Dermis microvascular lymphatic vessel endothelial cell (primary cell): ENCODE data around the gene PEPD. TPM values are rescaled to one million over a fixed set of nuclear protein-coding genes. Genes with fewer than 3 reads are reported as not detected.

Source experiments
- DNase-seq, 2 donors: peaks; one replicate each; pipeline versions ENCODE4 v3.0.0 to v3.0.0-alpha.2; 2010; ENCODE audit warnings: low read depth in 2 of 2
- total RNA-seq: library from RNA; depleted of rRNA; stranded (reverse); fragments of >200 nt; gene quantifications from 2 replicates; pipeline ENCODE4 v1.2.1, GENCODE V29; 2014

The PEPD gene
- total RNA-seq, 1 donor from 2014 or later, result 57.6 TPM

DNA sequence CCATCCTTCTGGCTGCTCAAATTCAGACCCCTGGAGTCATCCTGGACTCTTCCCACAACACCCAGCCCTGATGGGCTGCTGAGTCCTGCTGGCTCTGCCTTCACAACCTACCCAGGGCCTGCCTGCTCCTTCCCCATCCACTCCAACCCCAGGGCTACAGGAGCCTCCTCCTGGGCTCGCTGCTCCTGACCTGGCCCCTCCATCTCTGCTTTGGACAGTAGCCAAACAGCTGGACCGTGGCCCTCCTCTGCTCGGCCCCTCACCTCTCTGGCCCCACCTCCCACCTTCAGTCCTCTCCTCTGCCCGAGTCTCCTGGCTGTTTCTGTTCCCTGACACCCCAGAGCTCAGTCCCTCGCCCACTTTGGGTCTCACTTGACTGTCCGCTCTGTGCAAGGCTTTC, 81.3 kb downstream of the PEPD start:
- DNase-seq, result no peak

- DNase-seq, result no peak
Observed at GRCh38 chr19:33438987-33439781, 82.4 kb downstream of the PEPD start.

DNA sequence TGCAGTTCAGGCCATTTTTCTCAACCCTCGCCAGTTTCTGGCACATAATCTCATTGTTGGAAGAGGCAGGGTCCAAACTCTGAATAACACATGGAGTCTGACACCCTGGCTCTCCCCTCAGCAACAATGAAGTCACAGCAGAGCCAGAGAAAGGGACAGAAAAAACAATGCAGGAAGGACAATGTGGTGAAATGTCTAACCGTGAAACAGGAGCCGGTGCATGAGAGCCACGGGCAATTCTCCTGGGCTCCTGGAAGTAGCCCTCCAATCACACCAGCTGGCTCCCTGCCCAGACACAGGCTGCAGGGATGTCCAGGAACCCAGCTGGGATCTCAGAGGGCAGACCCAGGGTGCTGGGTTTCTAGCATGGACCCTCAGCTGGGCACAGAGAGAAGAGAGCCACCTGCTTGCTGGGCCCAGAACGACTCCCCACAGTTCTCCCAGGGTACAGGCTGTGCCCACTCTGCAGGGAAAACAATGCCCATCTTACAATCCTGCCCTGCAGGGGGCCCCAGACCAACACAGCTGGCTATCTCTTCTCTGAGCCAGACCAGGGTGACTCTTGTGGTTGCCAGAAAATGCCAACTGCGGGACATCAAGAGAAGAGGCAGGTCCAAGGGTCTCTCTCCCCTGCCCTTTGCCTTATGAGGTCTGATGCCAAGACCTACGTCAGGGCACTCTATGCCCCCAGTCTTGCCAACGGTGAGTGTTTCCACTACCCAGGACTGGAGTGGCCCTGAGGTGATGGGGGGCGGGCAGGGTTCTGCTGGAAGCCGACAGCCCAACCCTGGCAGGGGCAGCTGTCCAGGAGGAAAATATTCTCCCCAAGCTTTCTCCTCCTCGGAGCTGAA, 83.5 kb downstream of the PEPD start:
- DNase-seq, result peak in 1 of 2 donors; percentile 24

GRCh38 chr19:33437393-33437820, 84.2 kb downstream of the PEPD start:
- DNase-seq, result no peak

DNA sequence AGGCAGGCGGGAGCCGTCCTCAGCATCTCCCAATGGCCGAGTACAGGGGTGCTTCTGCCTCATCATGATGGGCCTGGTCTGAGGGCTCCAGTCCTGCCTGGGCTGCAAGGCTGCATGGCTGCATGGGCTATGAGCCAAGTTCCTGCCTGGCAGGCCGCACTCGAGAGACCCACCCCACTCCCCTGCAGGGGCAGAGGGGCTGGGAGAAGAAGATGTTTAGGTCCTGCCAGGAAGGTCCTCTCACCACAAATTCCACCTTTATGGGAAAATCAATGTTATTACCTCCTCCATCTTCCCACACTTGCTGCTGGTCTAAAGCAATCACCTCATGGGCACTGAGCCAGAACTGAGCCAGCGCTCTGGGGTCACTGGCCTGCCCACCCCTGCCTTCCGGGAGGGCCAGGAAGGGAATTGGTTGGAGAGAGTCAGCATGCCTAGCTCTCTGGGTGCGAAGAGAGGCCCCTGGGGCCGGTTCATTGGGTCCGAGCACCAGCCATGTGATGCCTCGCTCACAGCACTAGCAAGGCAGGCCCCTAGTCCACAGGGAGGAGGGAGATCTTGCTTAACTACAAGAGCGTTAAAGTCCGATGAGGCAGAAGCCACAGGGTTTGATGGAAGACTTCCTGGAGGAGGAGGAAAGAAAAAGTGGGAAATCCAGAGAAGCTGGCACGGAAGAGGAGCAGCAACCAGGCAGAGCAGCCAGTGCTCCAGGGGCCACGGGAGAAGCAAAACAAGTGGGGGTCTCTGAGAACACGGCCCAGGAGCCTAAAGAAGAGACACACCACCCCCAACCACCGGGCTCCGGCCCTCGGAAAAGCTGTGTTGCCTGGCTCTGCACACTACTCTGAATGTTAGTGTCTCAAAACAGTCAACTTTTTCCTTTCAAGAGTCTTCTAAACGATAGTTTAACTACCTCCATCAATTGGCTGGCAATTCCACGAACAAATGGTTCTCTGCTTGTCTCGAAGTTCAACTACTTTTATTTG, 84.9 kb downstream of the PEPD start:
- DNase-seq, result no peak

DNA sequence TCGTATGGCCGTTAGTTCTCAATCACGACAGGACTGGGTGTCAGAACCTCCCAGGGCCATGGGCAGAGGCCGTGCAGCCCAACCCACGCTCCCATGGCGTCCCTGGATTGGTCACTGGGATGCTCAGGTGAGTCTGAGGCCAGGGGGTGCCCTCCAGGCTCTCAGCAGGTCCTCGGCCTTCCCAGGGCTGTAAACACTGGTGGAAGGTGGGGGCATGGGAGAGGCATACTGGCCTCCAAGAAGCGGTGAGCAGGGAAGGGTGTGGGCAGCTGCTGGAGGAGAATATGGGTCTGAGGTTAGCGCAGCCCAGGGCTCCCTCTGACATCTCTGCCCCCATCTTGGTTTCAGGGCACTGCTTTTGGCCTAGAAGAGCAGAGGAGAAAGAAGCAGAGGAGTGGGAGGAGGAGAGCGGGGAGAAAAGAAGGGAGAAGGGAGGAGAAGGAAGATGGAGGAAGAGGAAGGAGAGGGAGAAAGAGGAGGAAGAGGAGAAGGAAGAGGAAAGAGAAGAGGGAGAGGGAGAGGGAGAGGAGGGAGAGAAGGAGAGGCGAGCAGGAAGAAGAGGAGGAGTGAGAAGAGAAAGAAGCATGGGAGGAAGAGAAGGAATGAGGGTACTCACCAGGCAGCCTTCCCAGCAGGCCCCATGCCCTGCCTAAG, 85.8 kb downstream of the PEPD start:
- no peak for DNase-seq

DNA sequence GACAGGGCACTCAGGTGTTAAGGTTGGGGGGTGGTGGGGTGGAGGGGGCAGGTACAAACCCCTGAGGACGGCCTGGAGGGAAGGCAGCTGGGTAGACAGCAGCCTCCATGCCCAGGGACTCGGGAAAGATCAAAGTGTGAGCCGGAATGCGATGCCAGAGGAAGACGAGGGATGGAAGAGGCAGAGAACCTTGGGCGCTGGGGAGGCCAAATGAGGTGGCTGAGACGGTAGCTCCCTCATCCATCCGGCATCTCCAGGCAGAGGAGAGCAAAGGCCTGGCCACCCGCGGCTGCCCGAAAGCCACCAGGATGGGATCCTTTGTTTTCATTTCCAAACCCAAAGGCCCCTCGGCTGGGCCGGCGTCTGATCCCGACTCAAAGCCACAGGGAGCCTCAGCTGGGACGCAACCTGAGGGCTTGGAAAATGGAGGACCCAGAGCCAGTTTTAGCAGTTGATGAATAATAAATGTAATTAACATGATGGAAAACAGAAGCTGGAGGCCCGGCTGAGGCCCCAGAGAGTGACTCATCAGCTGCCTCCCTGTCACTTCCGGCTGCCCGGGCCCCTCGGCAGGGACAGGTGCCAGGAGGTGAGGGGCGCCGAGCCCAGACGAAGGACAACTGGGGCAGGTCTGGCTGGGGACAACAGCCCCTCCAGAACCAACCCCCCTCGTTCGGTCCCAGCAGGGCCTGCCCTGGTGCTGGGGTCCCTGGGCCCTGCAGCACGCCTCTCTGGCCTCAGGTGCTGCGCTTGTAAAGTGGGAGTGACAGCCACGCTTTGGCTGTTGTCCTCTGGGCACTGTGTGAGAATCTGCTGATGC, 86.5 kb downstream of the PEPD start:
- DNase-seq, result peak in 1 of 2 donors; percentile 38

GRCh38 chr19:33434069-33434885, 87.3 kb downstream of the PEPD start:
- DNase-seq, result no peak

DNA sequence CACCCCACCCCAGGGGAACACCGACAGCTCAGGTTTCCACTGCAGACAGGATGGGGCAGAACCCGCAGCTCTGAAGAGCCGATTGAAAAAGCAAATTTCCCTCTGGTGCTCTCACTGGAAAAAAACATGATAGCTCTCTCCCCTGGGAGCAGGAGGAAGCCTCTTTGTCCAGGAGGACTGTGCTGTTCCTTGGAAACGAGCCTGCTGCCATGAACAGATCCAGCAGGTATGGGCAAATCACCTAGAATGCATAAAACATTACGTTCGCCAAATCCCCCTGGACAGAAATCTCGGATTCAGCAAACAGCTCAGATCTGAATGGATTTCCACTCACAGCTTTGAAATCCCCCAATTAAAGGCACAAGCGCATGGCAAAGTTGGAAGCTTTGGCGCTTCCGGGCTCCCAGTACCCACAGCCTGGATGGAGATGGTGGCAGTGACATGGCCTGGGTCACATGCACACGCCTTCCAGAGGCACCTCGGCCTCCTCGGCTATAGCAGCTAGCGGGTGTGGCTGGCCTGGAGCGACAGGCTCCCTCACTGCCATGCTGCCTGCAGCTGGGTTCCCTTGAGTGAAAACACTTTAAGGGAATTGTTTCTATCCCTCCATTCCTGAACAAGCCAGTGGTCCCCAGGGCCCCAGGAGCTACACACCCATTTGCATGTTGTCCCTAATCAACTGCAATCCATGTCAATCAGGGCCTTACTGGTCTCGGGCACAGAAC, 89.0 kb downstream of the PEPD start:
- DNase-seq, result no peak

GRCh38 chr19:33432015-33432414, 89.6 kb downstream of the PEPD start:
- DNase-seq, result no peak

GRCh38 chr19:33430674-33431277, 90.8 kb downstream of the PEPD start:
- peak; percentile 22 to 69 for DNase-seq

DNA sequence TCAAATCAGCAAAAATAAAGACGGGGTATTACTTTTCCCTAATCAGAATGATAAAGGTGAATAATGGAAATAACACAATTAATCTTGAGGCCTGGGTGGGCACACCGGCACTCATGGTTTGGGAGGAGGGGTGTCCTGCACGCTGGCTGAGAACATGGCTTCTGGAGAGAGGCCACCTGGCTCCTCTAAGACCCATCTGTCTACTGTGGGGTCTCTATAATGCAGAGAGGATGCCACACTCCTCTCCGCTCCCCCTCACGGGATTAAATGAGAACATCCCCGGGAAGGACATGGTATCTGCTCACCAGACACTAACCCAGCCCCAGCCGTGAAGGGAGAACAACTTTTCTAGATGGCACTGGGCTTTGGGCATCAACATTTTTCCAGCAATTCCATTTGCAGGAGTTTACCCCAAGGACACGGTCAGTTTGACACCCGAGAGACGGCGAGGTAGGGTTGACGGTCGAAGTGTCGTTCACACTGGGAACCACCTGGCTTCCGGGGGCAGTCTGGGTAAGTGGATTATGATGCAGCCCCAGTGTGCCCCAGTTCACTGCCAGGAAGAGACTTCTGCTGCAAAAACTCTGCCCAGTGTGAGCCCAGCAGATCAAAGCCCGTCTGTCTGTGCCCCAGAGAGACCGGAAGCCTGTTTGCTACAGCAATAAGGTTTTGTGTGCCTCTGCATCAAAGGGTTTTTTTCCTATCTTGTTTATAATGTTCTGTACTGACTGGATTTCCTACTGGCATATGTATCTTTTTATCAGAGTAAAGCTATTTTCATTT, 91.5 kb downstream of the PEPD start:
- no peak for DNase-seq

- no peak for DNase-seq
Observed at GRCh38 chr19:33428627-33429125, 92.9 kb downstream of the PEPD start.

GRCh38 chr19:33427801-33428626, 93.6 kb downstream of the PEPD start:
- no peak for DNase-seq

- DNase-seq, result no peak
Observed at GRCh38 chr19:33426621-33427361, 94.8 kb downstream of the PEPD start.
